H9 (cell line): Measurements from ENCODE around the gene TRIM73. TPM values are rescaled to one million over a fixed set of nuclear protein-coding genes. Genes with fewer than 3 reads are reported as not detected.
A peak's percentile ranks its signal among the peaks of the same experiment; 100 is the strongest.
"Not testable (repeated sequence)": the region's sequence is repeated elsewhere in the genome, so short reads cannot be mapped to it uniquely, and the experiment has no call there.

ENCODE experiments used
- DNase-seq: peaks from one replicate; pipeline ENCODE4 v3.0.0-alpha.2; 2017
- H2AFZ ChIP-seq: one replicate; pipeline ENCODE4 v1.6.1; 2013; ENCODE audit warnings: mild to moderate bottlenecking, low read length, control low read depth, moderate library complexity
- H2AK5ac ChIP-seq: 2 replicates; pipeline ENCODE4 v1.6.1; 2013; ENCODE audit warnings: low read length, control low read depth, mixed read lengths; ENCODE audit not compliant: insufficient read length
- H2BK120ac ChIP-seq: one replicate; pipeline ENCODE4 v1.6.1; 2013; ENCODE audit warnings: low read depth, mild to moderate bottlenecking, low read length, control low read depth, inconsistent platforms; ENCODE audit not compliant: poor library complexity, severe bottlenecking
- H2BK12ac ChIP-seq: 2 replicates; pipeline ENCODE4 v1.6.1; 2013; ENCODE audit warnings: low read length, control low read depth, mixed read lengths, low read depth; ENCODE audit not compliant: insufficient read length
- H2BK15ac ChIP-seq: 2 replicates; pipeline ENCODE4 v1.6.1; 2013; ENCODE audit warnings: low read depth, low read length, control low read depth
- H2BK20ac ChIP-seq: one replicate; pipeline ENCODE4 v1.6.1; 2013; ENCODE audit warnings: low read depth, mild to moderate bottlenecking, low read length, control low read depth, inconsistent platforms; ENCODE audit not compliant: poor library complexity, severe bottlenecking
- H2BK5ac ChIP-seq: 2 replicates; pipeline ENCODE4 v1.6.1; 2013; ENCODE audit warnings: low read length, control low read depth, mixed read lengths; ENCODE audit not compliant: insufficient read length
- H3K14ac ChIP-seq: 2 replicates; pipeline ENCODE4 v1.6.1; 2013; ENCODE audit warnings: low read length, control low read depth; ENCODE audit not compliant: insufficient read depth
- H3K18ac ChIP-seq: 2 replicates; pipeline ENCODE4 v1.6.1; 2013; ENCODE audit warnings: low read depth, mild to moderate bottlenecking, mixed read lengths, low read length, control low read depth; ENCODE audit not compliant: insufficient read length
- H3K23ac ChIP-seq: 2 replicates; pipeline ENCODE4 v1.6.1; 2013; ENCODE audit warnings: low read length, control low read depth, mixed read lengths, low read depth; ENCODE audit not compliant: insufficient read length
- H3K23me2 ChIP-seq: 2 replicates; pipeline ENCODE4 v1.6.1; 2013; ENCODE audit warnings: low read depth, mild to moderate bottlenecking, mixed read lengths, low read length, control low read depth; ENCODE audit not compliant: insufficient read length, poor library complexity, severe bottlenecking
- H3K27ac ChIP-seq: 2 replicates; pipeline ENCODE4 v1.5.1; 2013; ENCODE audit warnings: low read length, control low read depth, mixed read lengths, low read depth; ENCODE audit not compliant: insufficient read length
- H3K27me3 ChIP-seq: 2 replicates; pipeline ENCODE4 v1.6.1; 2013; ENCODE audit warnings: low read length, control low read depth, inconsistent platforms; ENCODE audit not compliant: insufficient read depth
- H3K4ac ChIP-seq: 2 replicates; pipeline ENCODE4 v1.6.1; 2013; ENCODE audit warnings: low read depth, mild to moderate bottlenecking, control low read depth, inconsistent platforms, low read length, moderate library complexity
- H3K4me1 ChIP-seq: 2 replicates; pipeline ENCODE4 v1.6.1; 2013; ENCODE audit warnings: low read length, control low read depth, inconsistent platforms; ENCODE audit not compliant: insufficient read depth
- H3K4me2 ChIP-seq: 2 replicates; pipeline ENCODE4 v1.6.1; 2013; ENCODE audit warnings: low read length, control low read depth, mixed read lengths; ENCODE audit not compliant: insufficient read length, insufficient read depth
- H3K56ac ChIP-seq: 2 replicates; pipeline ENCODE4 v1.6.1; 2013; ENCODE audit warnings: low read depth, mild to moderate bottlenecking, mixed read lengths, low read length, control low read depth; ENCODE audit not compliant: insufficient read length
- H3K79me1 ChIP-seq: 2 replicates; pipeline ENCODE4 v1.6.1; 2013; ENCODE audit warnings: low read depth, mild to moderate bottlenecking, moderate library complexity, low read length, control low read depth, inconsistent platforms; ENCODE audit not compliant: insufficient read depth, poor library complexity, severe bottlenecking
- H3K79me2 ChIP-seq: 2 replicates; pipeline ENCODE4 v1.6.1; 2013; ENCODE audit warnings: low read length, control low read depth, inconsistent platforms; ENCODE audit not compliant: insufficient read depth
- H3K9ac ChIP-seq: 2 replicates; pipeline ENCODE4 v1.6.1; 2013; ENCODE audit warnings: low read length, control low read depth, mixed read lengths; ENCODE audit not compliant: insufficient read length; ENCODE audit errors: extremely low read depth
- H3K9me3 ChIP-seq: one replicate; pipeline ENCODE4 v1.6.1; 2013; ENCODE audit warnings: low read depth, low read length, inconsistent platforms; ENCODE audit not compliant: control insufficient read depth
- H3T11ph ChIP-seq: one replicate; pipeline ENCODE4 v1.6.1; 2013; ENCODE audit warnings: mild to moderate bottlenecking, low read length, control low read depth, inconsistent platforms
- H4K20me1 ChIP-seq: one replicate; pipeline ENCODE4 v1.6.1; 2013; ENCODE audit not compliant: control insufficient read depth, insufficient read length, insufficient read depth
- H4K5ac ChIP-seq: 2 replicates; pipeline ENCODE4 v1.6.1; 2013; ENCODE audit warnings: low read depth, mild to moderate bottlenecking, mixed read lengths, low read length, control low read depth; ENCODE audit not compliant: insufficient read length
- H4K8ac ChIP-seq: replicated peaks from 2 replicates; pipeline ENCODE4 v1.6.1; 2013; ENCODE audit warnings: low read length, control low read depth, mixed read lengths, low read depth; ENCODE audit not compliant: insufficient read length
- H4K91ac ChIP-seq: 2 replicates; pipeline ENCODE4 v1.6.1; 2013; ENCODE audit warnings: low read depth, mild to moderate bottlenecking, moderate library complexity, mixed read lengths, low read length, control low read depth; ENCODE audit not compliant: insufficient read length
- H3K27ac Mint-ChIP-seq, 3 experiments: 2 replicates in 2 of 3; 3 replicates in 1 of 3; pipeline ENCODE4 v1.8.0; 2020 to 2021; ENCODE audit warnings: mixed read lengths in 3 of 3, mild to moderate bottlenecking in 1 of 3, moderate library complexity in 1 of 3
- H3K27me3 Mint-ChIP-seq: 2 replicates; pipeline ENCODE4 v1.8.0; 2021; ENCODE audit warnings: low read depth, mild to moderate bottlenecking, moderate library complexity, mixed read lengths
- H3K36me3 Mint-ChIP-seq, 3 experiments: 2 replicates in 2 of 3; 3 replicates in 1 of 3; pipeline ENCODE4 v1.8.0; 2020 to 2021; ENCODE audit warnings: low read depth in 3 of 3, mixed read lengths in 3 of 3; ENCODE audit not compliant: insufficient read depth in 1 of 3
- H3K4me1 Mint-ChIP-seq, 2 experiments: 2 replicates each; pipeline ENCODE4 v1.8.0; 2020; ENCODE audit warnings: mixed read lengths in 2 of 2
- H3K4me3 Mint-ChIP-seq, 2 experiments: 2 replicates in 1 of 2; 3 replicates in 1 of 2; pipeline ENCODE4 v1.8.0; 2020 to 2021; ENCODE audit warnings: mild to moderate bottlenecking in 2 of 2, mixed read lengths in 2 of 2, moderate library complexity in 1 of 2
- H3K9me3 Mint-ChIP-seq, 2 experiments: 2 replicates in 1 of 2; 3 replicates in 1 of 2; pipeline ENCODE4 v1.8.0; 2020; ENCODE audit warnings: mild to moderate bottlenecking in 2 of 2, mixed read lengths in 2 of 2, moderate library complexity in 1 of 2
- WGBS: extraction: QIAGEN DNeasy Blood & Tissue Kit; methylation state at CpG from one replicate; pipeline ENCODE4 v1.1.7; 2013; ENCODE audit warnings: missing lambda C conversion rate, low lambda C conversion rate, mixed read lengths; ENCODE audit not compliant: insufficient read length; ENCODE audit errors: extremely low coverage; 5-methylcytosine and 5-hydroxymethylcytosine counted together
- total RNA-seq: library from RNA; stranded (reverse); gene quantifications from 2 replicates; pipeline ENCODE4 v1.2.1, GENCODE V29; 2021
- TF ChIP-seq, protein P1 (sequence below): fragments of 200-600 bp; sonication (generic); conservative IDR thresholded peaks from 3 replicates; pipeline ENCODE4 v1.8.0; 2021; ENCODE audit warnings: antibody characterized with exemption, mild to moderate bottlenecking

Gene TRIM73
- total RNA-seq, 1 experiment from 2014 or later: 2.9 TPM

DNA sequence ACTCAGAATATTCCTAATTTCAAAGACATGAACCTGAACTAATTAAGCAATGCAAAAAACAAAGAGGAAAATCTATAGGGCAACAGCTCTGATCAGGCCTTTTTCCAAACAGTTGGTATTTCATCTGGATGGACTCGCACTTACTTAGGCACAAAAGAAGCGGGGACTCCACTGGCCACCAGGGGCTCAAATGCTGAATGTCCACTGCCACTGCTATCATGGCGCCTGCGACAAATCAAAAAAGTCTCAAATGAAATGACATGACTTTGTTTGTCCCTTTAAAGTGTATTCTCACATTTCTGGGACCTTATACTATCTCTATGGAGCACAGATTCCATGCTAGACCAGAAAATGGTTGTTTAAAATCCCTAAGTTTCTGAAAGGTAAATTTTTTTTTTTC, 43.6 kb downstream of the TRIM73 start:
- H3K27ac Mint-ChIP-seq, H3K23me2 ChIP-seq, H3K27me3 Mint-ChIP-seq, H3K27ac ChIP-seq, H3K18ac ChIP-seq, H3K9me3 ChIP-seq, H3K4me1 Mint-ChIP-seq, H3K4me1 ChIP-seq, DNase-seq, H4K20me1 ChIP-seq, H3K23ac ChIP-seq, H4K8ac ChIP-seq, H3K4me2 ChIP-seq, H3K79me1 ChIP-seq, H3K9me3 Mint-ChIP-seq, H2BK5ac ChIP-seq, H2AFZ ChIP-seq, H2BK12ac ChIP-seq, H3K27me3 ChIP-seq, H3K9ac ChIP-seq, H4K91ac ChIP-seq, H3K56ac ChIP-seq, H3K79me2 ChIP-seq, H2AK5ac ChIP-seq, H2BK120ac ChIP-seq, H3T11ph ChIP-seq, H2BK15ac ChIP-seq, H3K14ac ChIP-seq, H3K4me3 Mint-ChIP-seq, H2BK20ac ChIP-seq, H4K5ac ChIP-seq, H3K4ac ChIP-seq: not testable (repeated sequence)
- no CpG with 5 or more reads among the region's 4 CpGs for WGBS
- TF ChIP-seq, protein P1, sequence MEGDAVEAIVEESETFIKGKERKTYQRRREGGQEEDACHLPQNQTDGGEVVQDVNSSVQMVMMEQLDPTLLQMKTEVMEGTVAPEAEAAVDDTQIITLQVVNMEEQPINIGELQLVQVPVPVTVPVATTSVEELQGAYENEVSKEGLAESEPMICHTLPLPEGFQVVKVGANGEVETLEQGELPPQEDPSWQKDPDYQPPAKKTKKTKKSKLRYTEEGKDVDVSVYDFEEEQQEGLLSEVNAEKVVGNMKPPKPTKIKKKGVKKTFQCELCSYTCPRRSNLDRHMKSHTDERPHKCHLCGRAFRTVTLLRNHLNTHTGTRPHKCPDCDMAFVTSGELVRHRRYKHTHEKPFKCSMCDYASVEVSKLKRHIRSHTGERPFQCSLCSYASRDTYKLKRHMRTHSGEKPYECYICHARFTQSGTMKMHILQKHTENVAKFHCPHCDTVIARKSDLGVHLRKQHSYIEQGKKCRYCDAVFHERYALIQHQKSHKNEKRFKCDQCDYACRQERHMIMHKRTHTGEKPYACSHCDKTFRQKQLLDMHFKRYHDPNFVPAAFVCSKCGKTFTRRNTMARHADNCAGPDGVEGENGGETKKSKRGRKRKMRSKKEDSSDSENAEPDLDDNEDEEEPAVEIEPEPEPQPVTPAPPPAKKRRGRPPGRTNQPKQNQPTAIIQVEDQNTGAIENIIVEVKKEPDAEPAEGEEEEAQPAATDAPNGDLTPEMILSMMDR: peak; percentile 32; the same call in 1 of the 3 replicates
- peaks cover 42 to 68% (median 58%) of the 10 kb centered on the region in 3 experiments; a peak in 6 of 7 replicates for H3K36me3 Mint-ChIP-seq

DNA sequence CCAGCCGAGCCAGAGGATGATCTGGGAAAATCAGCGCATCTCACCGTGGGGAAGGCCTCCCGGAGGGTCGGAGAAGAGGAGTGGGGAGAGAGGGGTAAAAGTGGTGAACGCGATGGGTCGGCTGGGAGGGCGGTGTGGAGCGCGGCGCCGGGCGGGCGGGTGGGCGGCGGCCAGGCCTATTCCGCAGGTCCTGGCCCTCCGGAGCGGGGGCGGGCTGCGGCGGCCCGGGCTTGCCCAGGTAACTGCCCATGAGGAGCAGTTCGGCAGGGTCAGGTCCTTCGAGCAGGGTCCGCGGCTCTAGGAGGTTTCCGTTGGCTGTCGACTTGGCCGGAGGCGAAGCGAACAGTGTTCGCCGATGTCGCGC, 46.7 kb downstream of the TRIM73 start:
- not testable (repeated sequence) for H3K4ac ChIP-seq, H3K27me3 ChIP-seq, H2BK12ac ChIP-seq, DNase-seq, H2AFZ ChIP-seq, H3K56ac ChIP-seq, H3K23ac ChIP-seq, H2BK5ac ChIP-seq, H2BK20ac ChIP-seq, H3K79me1 ChIP-seq, H3K27me3 Mint-ChIP-seq, H3K4me1 ChIP-seq, H3K27ac ChIP-seq, H4K20me1 ChIP-seq, H2BK120ac ChIP-seq, H3K18ac ChIP-seq, H3K9ac ChIP-seq, H3K23me2 ChIP-seq, H3K9me3 Mint-ChIP-seq, H3K14ac ChIP-seq, H2AK5ac ChIP-seq, H4K91ac ChIP-seq, H3K79me2 ChIP-seq, H3K9me3 ChIP-seq, H4K5ac ChIP-seq, H3K4me2 ChIP-seq, H3K4me1 Mint-ChIP-seq, H2BK15ac ChIP-seq, H4K8ac ChIP-seq, H3T11ph ChIP-seq
- peak overlapping the region; percentile 72 to 98 (median 86); a peak in 4 of 7 replicates for H3K27ac Mint-ChIP-seq
- H3K4me3 Mint-ChIP-seq: peak overlapping the region; percentile 87 to 94
- no CpG with 5 or more reads among the region's 37 CpGs for WGBS
- peaks cover 27 to 38% (median 34%) of the 10 kb centered on the region in 3 experiments; a peak in 6 of 7 replicates for H3K36me3 Mint-ChIP-seq
